ENCODE data around the gene LILRB2. TPM values are rescaled to one million over a fixed set of nuclear protein-coding genes. Genes with fewer than 3 reads are reported as not detected.
A peak's percentile ranks its signal among the peaks of the same experiment; 100 is the strongest.
"Not testable (repeated sequence)": the region's sequence is repeated elsewhere in the genome, so short reads cannot be mapped to it uniquely, and the experiment has no call there.

LILRB2 gene
- polyA plus RNA-seq, 3 donors, result 111 to 574 (median 172) TPM

DNA sequence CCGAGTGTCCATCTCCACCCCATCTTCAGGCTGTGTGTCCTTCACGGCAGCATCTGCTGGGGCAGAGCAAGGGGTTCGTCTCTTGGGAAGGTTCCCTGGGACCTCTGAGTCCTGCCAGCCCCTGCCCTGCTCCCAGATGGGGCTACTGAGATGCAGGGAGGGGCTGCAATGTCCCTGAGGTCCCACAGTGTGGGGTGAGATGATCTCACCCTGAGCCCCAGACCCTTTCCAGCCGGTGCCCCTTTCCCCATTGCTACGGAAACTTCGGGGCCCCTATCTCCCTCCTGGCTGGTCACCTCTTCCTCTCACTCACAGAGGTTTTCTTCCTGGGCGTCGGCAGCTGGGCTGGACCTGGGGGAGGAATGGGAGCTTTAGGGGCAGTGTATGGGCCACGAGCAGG is 5.0 kb downstream of the LILRB2 start:
- no peak overlapping the region for H3K9ac ChIP-seq (ENCODE audit: insufficient read depth, low read length, poor library complexity, severe bottlenecking)
- no peaks in the 10 kb centered on the region for H3K27me3 ChIP-seq (ENCODE audit: control insufficient read depth in 2 of 2, insufficient read depth in 2 of 2, low read length in 2 of 2)
- TF ChIP-seq, protein P1, sequence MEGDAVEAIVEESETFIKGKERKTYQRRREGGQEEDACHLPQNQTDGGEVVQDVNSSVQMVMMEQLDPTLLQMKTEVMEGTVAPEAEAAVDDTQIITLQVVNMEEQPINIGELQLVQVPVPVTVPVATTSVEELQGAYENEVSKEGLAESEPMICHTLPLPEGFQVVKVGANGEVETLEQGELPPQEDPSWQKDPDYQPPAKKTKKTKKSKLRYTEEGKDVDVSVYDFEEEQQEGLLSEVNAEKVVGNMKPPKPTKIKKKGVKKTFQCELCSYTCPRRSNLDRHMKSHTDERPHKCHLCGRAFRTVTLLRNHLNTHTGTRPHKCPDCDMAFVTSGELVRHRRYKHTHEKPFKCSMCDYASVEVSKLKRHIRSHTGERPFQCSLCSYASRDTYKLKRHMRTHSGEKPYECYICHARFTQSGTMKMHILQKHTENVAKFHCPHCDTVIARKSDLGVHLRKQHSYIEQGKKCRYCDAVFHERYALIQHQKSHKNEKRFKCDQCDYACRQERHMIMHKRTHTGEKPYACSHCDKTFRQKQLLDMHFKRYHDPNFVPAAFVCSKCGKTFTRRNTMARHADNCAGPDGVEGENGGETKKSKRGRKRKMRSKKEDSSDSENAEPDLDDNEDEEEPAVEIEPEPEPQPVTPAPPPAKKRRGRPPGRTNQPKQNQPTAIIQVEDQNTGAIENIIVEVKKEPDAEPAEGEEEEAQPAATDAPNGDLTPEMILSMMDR (IDR thresholded peaks at IDR 0.05), result no peak
- WGBS (ENCODE audit: insufficient coverage), result 100% methylated on average over 3 of the region's 9 CpGs
- no peak overlapping the region for H3K4me3 Mint-ChIP-seq
- H3K27ac Mint-ChIP-seq, result peak overlapping the region in 6 of 7 donors; percentile 54 to 99 (median 71)
- peaks cover 0 to 3% (median 0%) of the 10 kb centered on the region in 7 donors for H3K9me3 Mint-ChIP-seq
- peaks cover 60 to 66% of the 10 kb centered on the region in 2 donors for H3K36me3 ChIP-seq (replicated peaks in 1 of 2; ENCODE audit: control insufficient read depth in 1 of 2, insufficient read depth in 2 of 2, low read length in 2 of 2)
- H3K27me3 Mint-ChIP-seq (ENCODE audit: low read depth in 3 of 3), result no peaks in the 10 kb centered on the region
- H3K4me1 ChIP-seq (ENCODE audit: control insufficient read depth in 1 of 2, insufficient read depth in 2 of 2, low read length in 2 of 2), result peaks cover 77 to 91% of the 10 kb centered on the region in 2 donors
- H3K4me1 Mint-ChIP-seq, result peaks cover 92% of the 10 kb centered on the region
- H2AFZ ChIP-seq (ENCODE audit: insufficient read depth, low read depth, low read length, poor library complexity, severe bottlenecking), result no peak overlapping the region
- peak overlapping the region; percentile 17 to 51 for H3K27ac ChIP-seq (ENCODE audit: low read depth in 1 of 2, low read length in 2 of 2)
- no peaks in the 10 kb centered on the region for H3K9me3 ChIP-seq (replicated peaks in 1 of 2; ENCODE audit: control insufficient read depth in 1 of 2, insufficient read depth in 1 of 2, low read length in 2 of 2)
- DNase-seq, result no peak
- peak overlapping the region in 1 of 3 experiments; percentile 14 for H3K4me3 ChIP-seq (replicated peaks in 1 of 3; ENCODE audit: low read depth in 2 of 3, low read length in 3 of 3)
- intact Hi-C loops (cut with micrococcal nuclease), result loop anchor here in 1 of 2 donors (5.0 kb wide), 1 partner anchor 36 kb away; the partner anchor contains the start of gene LILRA5
- peaks cover 60 to 72% of the 10 kb centered on the region in 2 donors for H3K36me3 Mint-ChIP-seq
- peaks cover 55% of the 10 kb centered on the region for H4K20me1 ChIP-seq (ENCODE audit: insufficient read depth, low read length)
- no peak overlapping the region for H3K4me2 ChIP-seq (replicated peaks; ENCODE audit: extremely low read depth, low read length, poor library complexity, severe bottlenecking)
- peaks cover 41% of the 10 kb centered on the region for H3K79me2 ChIP-seq (ENCODE audit: insufficient read depth, low read length)

DNA sequence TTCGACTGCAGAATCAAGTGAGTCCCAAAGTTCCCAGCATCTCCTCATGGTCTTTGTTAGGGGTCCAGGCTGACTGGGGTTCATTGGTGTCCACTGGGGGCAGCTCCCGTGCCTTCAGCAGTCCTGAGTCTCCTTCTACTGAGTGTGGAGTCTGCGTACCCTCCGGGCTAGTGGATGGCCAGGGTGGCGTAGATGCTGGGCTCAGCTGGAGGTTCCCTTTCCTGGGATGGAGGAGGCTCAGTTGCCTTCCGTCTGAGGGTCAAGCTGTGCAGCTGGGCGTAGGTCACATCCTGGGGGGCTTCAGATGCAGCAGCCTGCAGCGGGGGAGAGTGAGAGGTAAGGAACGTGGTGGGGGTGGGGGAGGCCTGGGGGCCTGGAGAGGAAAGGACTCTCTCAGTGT is 6.4 kb downstream of the LILRB2 start:
- H3K4me3 ChIP-seq (replicated peaks in 1 of 3; ENCODE audit: low read depth in 2 of 3, low read length in 3 of 3); H3K27me3 ChIP-seq (ENCODE audit: control insufficient read depth in 2 of 2, insufficient read depth in 2 of 2, low read length in 2 of 2); H3K9ac ChIP-seq (ENCODE audit: insufficient read depth, low read length, poor library complexity, severe bottlenecking); H3K27me3 Mint-ChIP-seq (ENCODE audit: low read depth in 3 of 3); H3K9me3 ChIP-seq (replicated peaks in 1 of 2; ENCODE audit: control insufficient read depth in 1 of 2, insufficient read depth in 1 of 2, low read length in 2 of 2); H3K4me3 Mint-ChIP-seq; H3K9me3 Mint-ChIP-seq; H3K4me2 ChIP-seq (replicated peaks; ENCODE audit: extremely low read depth, low read length, poor library complexity, severe bottlenecking); DNase-seq; H2AFZ ChIP-seq (ENCODE audit: insufficient read depth, low read depth, low read length, poor library complexity, severe bottlenecking); intact Hi-C loops (cut with micrococcal nuclease): not testable (repeated sequence)
- Histone ChIP-seq H4K20me1 (ENCODE audit: insufficient read depth, low read length) (peaks cover 49% of the 10 kb centered on the region), H3K79me2 (ENCODE audit: insufficient read depth, low read length) (peaks cover 30% of the 10 kb centered on the region), H3K36me3 (replicated peaks in 1 of 2; ENCODE audit: control insufficient read depth in 1 of 2, insufficient read depth in 2 of 2, low read length in 2 of 2) (peaks cover 55 to 60% of the 10 kb centered on the region in 2 donors), H3K4me1 (ENCODE audit: control insufficient read depth in 1 of 2, insufficient read depth in 2 of 2, low read length in 2 of 2) (peaks cover 85 to 98% of the 10 kb centered on the region in 2 donors), H3K27ac (ENCODE audit: low read depth in 1 of 2, low read length in 2 of 2) (peak overlapping the region; percentile 24 to 94)
- 94% methylated on average over 3 of the region's 9 CpGs for WGBS (ENCODE audit: insufficient coverage)
- peaks cover 52 to 60% of the 10 kb centered on the region in 2 donors for H3K36me3 Mint-ChIP-seq
- H3K4me1 Mint-ChIP-seq, result peaks cover 88% of the 10 kb centered on the region
- H3K27ac Mint-ChIP-seq, result peak overlapping the region; percentile 36 to 100 (median 75)
